ENCODE results near the gene SCP2.
A peak's percentile ranks its signal among the peaks of the same experiment; 100 is the strongest.
"Not testable (repeated sequence)": the region's sequence is repeated elsewhere in the genome, so short reads cannot be mapped to it uniquely, and the experiment has no call there.

The SCP2 gene

DNA sequence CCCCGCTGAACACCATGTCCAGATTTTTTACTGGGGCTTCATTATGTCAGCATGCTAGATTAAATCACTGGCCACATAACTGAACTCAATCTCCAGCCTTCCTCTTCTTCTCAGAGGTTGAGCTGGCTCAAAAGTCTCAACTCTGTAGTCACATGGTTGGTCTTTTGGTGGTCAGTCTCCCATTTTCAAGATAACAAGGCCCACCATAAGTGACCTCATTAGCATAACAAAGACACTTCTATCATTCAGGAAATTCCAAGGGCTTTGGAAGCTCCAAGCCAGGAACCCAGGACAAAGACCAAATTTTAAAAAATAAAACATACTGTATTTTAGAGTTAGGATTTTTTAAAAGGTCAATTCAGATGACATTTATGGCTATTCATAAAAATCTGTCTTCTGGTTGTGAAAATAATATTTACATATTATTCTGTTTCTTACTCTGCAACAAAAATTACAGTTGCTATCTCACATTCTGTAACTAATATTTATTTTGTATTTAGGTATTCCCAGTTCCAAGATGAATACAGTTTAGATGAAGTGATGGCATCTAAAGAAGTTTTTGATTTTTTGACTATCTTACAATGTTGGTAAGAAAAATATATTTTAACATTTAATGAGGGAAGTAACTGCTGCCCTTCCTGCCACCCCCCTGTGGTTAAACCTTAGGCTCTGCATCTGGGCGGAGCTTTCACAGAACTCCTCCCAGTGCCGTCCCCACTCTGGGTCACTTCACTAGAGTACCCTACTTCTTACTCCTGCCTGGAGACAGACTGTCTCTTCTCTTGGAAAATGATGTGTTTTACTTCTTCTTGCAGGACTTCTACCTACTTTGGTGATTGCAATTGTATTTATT, 49.3 kb downstream of the SCP2 start:
- no peak for DNase-seq

DNA sequence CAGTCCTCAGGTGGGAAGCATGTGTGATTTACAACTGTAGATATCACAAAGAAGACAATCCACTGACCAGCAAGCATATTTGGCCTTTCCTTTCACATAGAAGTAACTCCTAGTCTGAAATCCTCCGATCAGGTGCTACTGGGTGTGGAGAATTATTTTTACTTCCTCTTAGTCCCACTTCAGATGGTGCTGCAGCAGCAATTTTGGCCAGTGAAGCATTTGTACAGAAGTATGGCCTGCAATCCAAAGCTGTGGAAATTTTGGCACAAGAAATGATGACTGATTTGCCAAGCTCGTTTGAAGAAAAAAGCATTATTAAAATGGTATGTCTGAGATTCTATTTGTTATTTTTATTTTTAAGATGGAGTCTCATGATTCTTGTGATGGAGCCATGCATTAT, 51.0 kb downstream of the SCP2 start:
- no peak for DNase-seq

DNA sequence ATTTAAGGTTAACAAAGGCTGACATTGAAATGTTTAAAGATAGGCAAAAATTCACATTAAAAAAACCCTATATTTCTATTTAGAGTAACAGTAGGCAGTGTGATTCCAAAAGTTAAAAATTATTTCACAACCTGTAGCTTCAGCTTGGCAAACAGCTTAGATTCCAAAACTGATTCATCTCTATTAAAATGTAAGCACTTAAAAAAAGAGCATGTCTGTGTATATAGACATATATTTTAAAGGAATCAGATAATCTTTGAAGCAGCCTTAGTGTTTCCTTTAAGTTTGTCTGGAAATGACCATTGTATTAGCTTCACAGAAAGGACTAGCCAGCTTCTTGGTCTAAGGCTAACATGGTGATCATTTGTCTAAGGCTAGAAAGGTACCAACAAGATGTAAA, 65.7 kb downstream of the SCP2 start:
- DNase-seq: not testable (repeated sequence)

- DNase-seq: no peak
Measured at GRCh38 chr1:52994656-52995055, 67.6 kb downstream of the SCP2 start.

GRCh38 chr1:52996653-52997052, 69.6 kb downstream of the SCP2 start:
- DNase-seq: no peak

DNA sequence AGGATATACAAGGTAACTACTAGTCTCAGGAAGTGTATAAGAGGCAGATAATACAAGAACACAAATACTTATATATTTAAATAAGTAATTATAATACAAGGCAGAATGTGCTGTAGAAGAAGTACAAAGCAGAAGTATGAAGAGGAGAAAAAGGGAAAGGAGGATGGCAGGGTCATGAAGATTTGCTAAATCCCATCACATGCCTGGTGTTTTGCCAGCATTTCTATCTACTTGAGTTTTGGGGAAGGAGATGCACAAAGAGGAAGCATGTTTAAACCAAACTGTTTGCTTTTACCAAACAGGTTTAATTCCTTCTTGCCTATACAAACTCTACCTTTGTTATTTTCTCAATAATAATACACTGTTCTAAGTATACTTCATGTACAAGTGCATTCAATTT, 74.1 kb downstream of the SCP2 start:
- DNase-seq: no peak

GRCh38 chr1:53006612-53007011, 79.5 kb downstream of the SCP2 start:
- not testable (repeated sequence) for DNase-seq

- not testable (repeated sequence) for DNase-seq
Measured at GRCh38 chr1:53010247-53010646, 83.2 kb downstream of the SCP2 start.

DNA sequence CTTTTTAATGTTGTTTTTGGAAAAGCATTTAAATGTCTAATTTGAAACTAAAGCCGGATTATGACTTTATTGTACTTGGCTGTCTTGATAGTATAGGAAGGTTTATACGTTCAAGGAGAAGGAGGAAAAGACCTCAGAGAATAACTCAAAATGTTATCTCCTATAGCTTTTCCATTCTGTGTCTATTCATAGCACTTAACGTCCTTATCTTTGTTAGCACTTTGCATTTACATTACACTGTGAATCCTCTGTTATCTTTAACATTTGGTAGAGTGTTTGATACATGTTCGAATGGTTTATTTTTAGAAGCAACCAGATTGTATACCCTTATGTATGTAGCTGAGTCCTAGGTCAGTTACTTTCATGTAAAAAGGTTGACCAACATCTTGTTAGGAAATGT, 84.1 kb downstream of the SCP2 start:
- no peak for DNase-seq

- DNase-seq: peak; percentile 94
Measured at GRCh38 chr1:53014791-53015507, 87.9 kb downstream of the SCP2 start.

GRCh38 chr1:53015508-53015860, 88.4 kb downstream of the SCP2 start:
- no peak for DNase-seq

DNA sequence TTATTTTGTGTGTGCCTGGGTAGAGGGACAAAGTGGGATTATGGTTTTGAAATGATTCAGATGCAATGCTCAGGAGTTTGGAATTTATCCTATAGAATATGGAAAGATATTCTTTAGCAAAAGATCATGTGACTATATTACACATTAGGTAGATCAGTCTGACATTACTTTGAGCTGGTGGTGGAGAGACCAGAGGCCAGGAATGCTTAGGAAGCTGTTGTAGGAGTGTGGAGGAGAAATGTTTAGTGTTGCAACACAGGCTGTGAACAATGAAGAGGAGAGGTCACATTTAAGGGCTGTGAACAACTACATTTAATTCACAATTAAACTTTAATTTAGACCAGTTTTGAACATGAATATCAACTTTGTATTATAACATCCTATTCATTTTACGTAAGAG, 89.6 kb downstream of the SCP2 start:
- DNase-seq: no peak

GRCh38 chr1:53020588-53020987, 93.5 kb downstream of the SCP2 start:
- DNase-seq: no peak

GRCh38 chr1:53022179-53022578, 95.1 kb downstream of the SCP2 start:
- no peak for DNase-seq

GRCh38 chr1:53023546-53023945, 96.5 kb downstream of the SCP2 start:
- no peak for DNase-seq

DNA sequence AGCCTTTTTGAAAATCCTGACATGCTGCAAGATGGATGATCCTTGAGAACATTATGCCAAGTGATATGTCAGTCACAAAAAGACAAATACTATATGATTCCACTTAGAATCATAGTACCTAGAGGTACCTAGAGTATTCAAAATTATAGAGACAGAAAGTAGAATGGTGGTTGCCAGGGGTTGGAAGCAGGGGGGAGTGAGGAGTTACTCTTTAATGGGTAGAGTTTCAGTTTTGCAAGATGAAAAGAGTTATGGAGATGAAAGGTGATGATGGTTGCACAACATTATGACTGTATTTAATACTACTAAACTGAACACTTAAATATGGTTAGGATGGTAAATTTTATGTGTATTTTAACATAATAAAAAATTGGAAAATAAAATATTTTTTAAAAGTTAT, 97.0 kb downstream of the SCP2 start:
- no peak for DNase-seq

- no peak for DNase-seq
Measured at GRCh38 chr1:53025034-53025768, 98.1 kb downstream of the SCP2 start.

GRCh38 chr1:53025769-53026112, 98.7 kb downstream of the SCP2 start:
- DNase-seq: no peak

DNA sequence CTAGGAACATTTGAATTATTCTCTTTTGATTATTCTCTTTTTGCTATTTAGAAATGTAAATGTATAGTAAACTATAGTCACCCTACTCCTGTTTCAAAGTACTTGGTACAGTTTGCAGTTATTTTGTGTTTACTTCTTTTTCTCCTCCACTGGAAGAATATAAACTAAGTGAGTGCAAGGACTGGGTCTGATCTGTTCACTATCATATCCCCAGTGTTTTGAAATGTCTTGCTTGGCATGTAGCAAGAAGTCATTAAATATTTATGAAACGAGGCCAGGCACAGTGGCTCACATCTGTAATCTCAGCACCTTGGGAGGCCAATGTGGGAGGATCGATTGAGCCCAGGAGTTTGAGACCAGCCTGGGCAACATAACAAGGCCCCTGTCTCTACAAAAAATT, 99.2 kb downstream of the SCP2 start:
- DNase-seq: no peak

- DNase-seq: no peak
Measured at GRCh38 chr1:53031732-53032131, 104.7 kb downstream of the SCP2 start.

- DNase-seq: no peak
Measured at GRCh38 chr1:53037159-53037558, 110.1 kb downstream of the SCP2 start.

DNA sequence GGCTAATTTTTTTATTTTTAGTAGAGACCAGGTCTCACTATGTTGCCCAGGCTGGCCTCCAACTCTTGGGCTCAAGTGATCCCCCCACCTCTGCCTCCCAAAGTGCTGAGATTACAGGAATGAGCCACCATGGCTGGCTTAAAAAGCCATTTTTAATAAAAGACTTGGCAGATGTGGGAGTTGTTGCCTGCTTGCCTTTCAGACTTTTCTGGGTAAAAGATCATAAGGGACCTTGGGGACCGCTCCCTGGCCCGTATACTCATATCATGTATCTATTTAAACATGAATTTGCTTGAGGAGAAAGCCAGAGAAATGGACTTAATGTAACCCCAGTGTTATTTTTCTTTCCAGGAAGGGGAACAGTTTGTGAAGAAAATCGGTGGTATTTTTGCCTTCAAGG, 111.5 kb downstream of the SCP2 start:
- DNase-seq: no peak

DNA sequence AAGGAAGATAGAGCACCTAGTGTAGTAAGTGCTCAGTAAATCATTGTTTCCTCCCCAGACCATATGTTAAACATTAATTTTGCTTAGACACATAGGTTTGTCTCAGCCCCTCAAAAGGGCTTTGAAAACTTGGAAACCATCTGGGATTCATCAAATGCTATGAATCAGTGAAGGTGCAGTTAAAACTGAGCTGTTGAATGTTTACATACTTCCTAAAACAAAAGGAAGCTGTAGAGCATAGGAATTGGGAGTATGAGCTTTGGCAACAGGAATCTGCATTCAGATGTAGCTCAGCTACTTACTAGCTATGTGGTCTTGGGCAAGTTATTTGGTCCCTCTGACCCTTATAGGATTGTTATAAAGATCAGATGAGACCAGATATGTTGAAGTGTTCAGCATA, 116.2 kb downstream of the SCP2 start:
- no peak for DNase-seq

GRCh38 chr1:53044926-53045325, 117.8 kb downstream of the SCP2 start:
- no peak for DNase-seq

Data from NCI-H510A treated with DMSO at 0.1 percent for 48 hours (cell line).